ENCODE results near the gene TMEM41A. TPM values are rescaled to one million over a fixed set of nuclear protein-coding genes. Genes with fewer than 3 reads are reported as not detected.
A peak's percentile ranks its signal among the peaks of the same experiment; 100 is the strongest.

Gene TMEM41A
- total and polyA plus RNA-seq, 8 donors: 4.6 to 10.6 (median 6.5) TPM

DNA sequence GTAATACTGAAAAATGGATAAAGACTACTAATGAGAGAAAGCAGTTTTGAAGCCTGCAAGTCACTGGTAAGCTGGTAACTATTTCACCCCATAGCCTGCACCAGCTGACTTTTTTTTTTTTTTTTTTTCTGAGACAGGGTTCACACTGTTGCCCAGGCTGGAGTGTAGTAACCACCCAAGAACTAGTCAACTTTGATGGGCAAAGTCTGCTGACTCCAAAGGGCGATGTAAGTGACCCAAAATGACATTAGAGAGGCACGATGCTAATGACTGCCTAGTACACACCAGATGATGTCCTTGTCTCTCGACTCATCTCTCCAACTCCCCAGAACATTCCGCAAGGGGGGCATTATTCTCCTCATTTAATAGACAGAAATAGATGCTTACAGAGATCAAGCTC, 12.9 kb upstream of the TMEM41A start:
- Histone ChIP-seq H3K27me3 (no peaks in the 10 kb centered on the region), H3K4me1 (no peaks in the 10 kb centered on the region), H3K4me3 (no peak overlapping the region), H3K9me3 (no peaks in the 10 kb centered on the region), H3K36me3 (peaks cover 0 to 8% (median 0%) of the 10 kb centered on the region in 3 donors), H3K27ac (no peak overlapping the region)
- FAIRE-seq: no peak
- no peak for ATAC-seq
- DNase-seq: no peak
- TF ChIP-seq, protein P1, sequence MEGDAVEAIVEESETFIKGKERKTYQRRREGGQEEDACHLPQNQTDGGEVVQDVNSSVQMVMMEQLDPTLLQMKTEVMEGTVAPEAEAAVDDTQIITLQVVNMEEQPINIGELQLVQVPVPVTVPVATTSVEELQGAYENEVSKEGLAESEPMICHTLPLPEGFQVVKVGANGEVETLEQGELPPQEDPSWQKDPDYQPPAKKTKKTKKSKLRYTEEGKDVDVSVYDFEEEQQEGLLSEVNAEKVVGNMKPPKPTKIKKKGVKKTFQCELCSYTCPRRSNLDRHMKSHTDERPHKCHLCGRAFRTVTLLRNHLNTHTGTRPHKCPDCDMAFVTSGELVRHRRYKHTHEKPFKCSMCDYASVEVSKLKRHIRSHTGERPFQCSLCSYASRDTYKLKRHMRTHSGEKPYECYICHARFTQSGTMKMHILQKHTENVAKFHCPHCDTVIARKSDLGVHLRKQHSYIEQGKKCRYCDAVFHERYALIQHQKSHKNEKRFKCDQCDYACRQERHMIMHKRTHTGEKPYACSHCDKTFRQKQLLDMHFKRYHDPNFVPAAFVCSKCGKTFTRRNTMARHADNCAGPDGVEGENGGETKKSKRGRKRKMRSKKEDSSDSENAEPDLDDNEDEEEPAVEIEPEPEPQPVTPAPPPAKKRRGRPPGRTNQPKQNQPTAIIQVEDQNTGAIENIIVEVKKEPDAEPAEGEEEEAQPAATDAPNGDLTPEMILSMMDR (IDR thresholded peaks at IDR 0.05): no peak
- 85 to 89% methylated on average over 4 of the region's 4 CpGs for WGBS, 2 donors
- intact Hi-C loops (cut with DNase I): no loop called here

DNA sequence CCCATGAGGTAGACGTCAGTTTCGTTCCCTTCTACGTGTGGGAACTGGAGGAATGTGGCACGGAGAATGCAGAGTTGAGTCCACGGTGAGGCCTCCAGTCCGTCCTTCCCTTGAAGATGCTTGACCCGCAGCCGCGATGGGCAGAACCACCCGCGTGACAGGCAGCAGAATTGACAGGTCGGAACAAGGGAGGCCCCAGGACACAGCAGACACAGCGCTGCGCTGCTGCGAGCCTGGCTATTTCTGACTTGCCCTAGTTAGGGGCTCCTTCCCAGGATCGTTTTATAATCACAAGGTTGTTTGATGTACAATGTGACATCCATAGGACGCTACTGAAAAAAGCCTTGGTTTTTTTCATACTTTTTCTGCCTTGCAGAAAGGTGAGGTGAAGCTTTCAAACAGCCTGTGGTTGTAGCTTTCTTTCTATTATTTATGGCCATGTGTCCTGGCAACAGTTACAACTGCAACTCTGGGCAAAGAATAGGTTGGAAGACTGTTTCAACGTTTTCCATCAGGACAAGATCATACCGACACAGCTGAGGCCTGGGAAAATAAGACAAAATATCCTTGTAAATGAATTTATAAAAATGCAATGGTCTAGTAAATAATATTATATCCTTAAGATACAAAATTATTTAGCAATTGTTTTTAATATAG, 9.6 kb upstream of the TMEM41A start:
- ATAC-seq: no peak
- WGBS, 2 donors: 78 to 83% methylated on average over 19 of the region's 19 CpGs

DNA sequence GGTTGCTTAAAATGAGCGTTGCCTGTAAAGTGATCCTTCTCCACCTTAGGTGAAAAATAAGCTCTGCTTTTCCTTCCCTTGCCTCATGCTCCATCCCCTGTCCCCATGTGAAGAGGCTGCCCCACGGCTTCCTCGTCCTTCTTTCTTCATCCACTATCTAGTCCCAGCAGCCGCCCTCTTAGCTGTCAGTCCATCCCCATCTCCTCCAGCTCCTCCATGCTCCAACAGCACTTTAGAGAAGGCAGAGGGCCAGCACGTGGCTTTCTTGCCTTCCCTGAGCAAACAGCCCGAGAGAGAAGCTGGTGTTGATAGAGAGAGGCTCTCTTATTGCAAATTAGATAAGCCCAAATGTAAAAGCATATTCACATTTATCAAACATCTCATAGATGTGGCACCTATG, 9.0 kb upstream of the TMEM41A start:
- FAIRE-seq (no peak), ATAC-seq (no peak), DNase-seq (no peak)
- no peaks in the 10 kb centered on the region for H3K36me3 ChIP-seq
- no peak overlapping the region for H3K4me3 ChIP-seq
- H3K4me1 ChIP-seq: no peaks in the 10 kb centered on the region
- no peaks in the 10 kb centered on the region for H3K9me3 ChIP-seq
- TF ChIP-seq, protein P1 (IDR thresholded peaks at IDR 0.05): no peak
- H3K27ac ChIP-seq: no peak overlapping the region
- 59 to 63% methylated on average over 6 of the region's 6 CpGs for WGBS, 2 donors
- no peaks in the 10 kb centered on the region for H3K27me3 ChIP-seq
- intact Hi-C loops (cut with DNase I): no loop called here

More for the DNA sequence above, 9.6 kb upstream of the TMEM41A start:
- TF ChIP-seq, protein P1 (IDR thresholded peaks at IDR 0.05): no peak
- no peak for DNase-seq
- FAIRE-seq: no peak
- Histone ChIP-seq H3K27ac (no peak overlapping the region), H3K36me3 (no peaks in the 10 kb centered on the region), H3K27me3 (no peaks in the 10 kb centered on the region), H3K4me3 (no peak overlapping the region), H3K4me1 (no peaks in the 10 kb centered on the region), H3K9me3 (no peaks in the 10 kb centered on the region)
- intact Hi-C loops (cut with DNase I): no loop called here

DNA sequence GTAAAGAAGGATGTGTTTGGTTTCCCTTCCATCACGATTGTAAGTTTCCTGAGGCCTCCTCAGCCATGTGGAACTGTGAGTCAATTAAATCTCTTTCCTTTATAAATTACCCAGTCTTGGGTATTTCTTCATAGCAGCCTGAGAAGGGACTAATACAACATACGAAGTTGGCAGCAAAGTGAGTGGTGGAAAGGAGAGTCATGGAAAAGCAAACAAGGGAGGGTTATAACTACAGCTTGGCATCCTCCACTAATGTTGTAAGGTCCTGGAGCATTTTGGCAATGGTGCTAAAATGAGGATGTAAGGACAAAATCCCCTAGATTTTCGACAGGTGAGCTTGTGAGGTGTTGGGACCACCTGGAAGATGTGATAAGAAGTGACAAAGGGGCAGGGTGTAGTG, 5.8 kb upstream of the TMEM41A start:
- H3K4me3 ChIP-seq: no peak overlapping the region
- no peaks in the 10 kb centered on the region for H3K4me1 ChIP-seq
- H3K27me3 ChIP-seq: no peaks in the 10 kb centered on the region
- ATAC-seq (peak in 2 of 4 donors; percentile 33 to 41), FAIRE-seq (no peak), DNase-seq (no peak)
- TF ChIP-seq, protein P1 (IDR thresholded peaks at IDR 0.05): no peak
- no peak overlapping the region for H3K27ac ChIP-seq
- WGBS, 2 donors: 38 to 57% methylated on average over 3 of the region's 3 CpGs
- H3K9me3 ChIP-seq: no peaks in the 10 kb centered on the region
- intact Hi-C loops (cut with DNase I): no loop called here
- no peaks in the 10 kb centered on the region for H3K36me3 ChIP-seq

DNA sequence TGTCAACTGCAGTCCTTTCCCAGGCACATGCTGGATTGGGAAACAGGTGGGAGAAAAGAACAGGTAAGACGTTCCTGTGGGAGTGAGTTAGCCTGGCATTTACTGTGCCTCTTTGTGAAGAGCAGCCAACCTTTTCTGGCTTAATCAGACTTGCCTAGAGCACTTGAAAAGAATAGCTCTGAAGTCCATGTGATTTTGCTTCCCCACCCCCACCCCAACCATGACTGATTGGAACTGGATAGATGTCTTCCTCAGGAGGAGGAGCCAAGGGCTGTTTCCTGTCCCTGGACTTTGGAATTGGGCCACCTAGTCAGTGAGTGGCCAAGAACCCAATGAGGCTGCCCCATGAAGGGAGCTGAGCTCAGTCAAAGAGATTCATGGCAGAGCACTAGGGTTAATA, 4.7 kb upstream of the TMEM41A start:
- no peak overlapping the region for H3K4me3 ChIP-seq
- WGBS, 2 donors: 31 to 44% methylated on average over 1 of the region's 1 CpG
- H3K36me3 ChIP-seq: no peaks in the 10 kb centered on the region
- FAIRE-seq: no peak
- TF ChIP-seq, protein P1 (IDR thresholded peaks at IDR 0.05): no peak
- no peaks in the 10 kb centered on the region for H3K9me3 ChIP-seq
- ATAC-seq: no peak
- no peaks in the 10 kb centered on the region for H3K4me1 ChIP-seq
- no peaks in the 10 kb centered on the region for H3K27me3 ChIP-seq
- H3K27ac ChIP-seq: no peak overlapping the region
- DNase-seq: no peak
- intact Hi-C loops (cut with DNase I): no loop called here

Data from pancreas (tissue), 10 donors.